SK-N-SH treated with all-trans-retinoic acid at 6 μM for 48 hours (cell line): ENCODE measurements around the gene RASA1.

Experiments used
- ARNTL ChIP-seq: fragments of 450-650 bp; formaldehyde crosslinking; IDR thresholded peaks from 2 replicates; pipeline ENCODE4 v1.5.0; 2020; ENCODE audit warnings: low read depth, mild to moderate bottlenecking, moderate library complexity, borderline replicate concordance
- OSR1 ChIP-seq: fragments of 250-450 bp; sonication (Bioruptor Pico); IDR thresholded peaks from 2 replicates; pipeline ENCODE4 v1.8.0; 2022; ENCODE audit warnings: moderate library complexity, mild to moderate bottlenecking, inconsistent platforms
- PATZ1 ChIP-seq: fragments of 250-450 bp; sonication (Bioruptor Pico); IDR thresholded peaks from 2 replicates; pipeline ENCODE4 v1.8.0; 2020; ENCODE audit warnings: mild to moderate bottlenecking, moderate library complexity, borderline replicate concordance
- PPARA ChIP-seq: fragments of 250-450 bp; sonication (Bioruptor Pico); IDR thresholded peaks from 2 replicates; pipeline ENCODE4 v1.5.0; 2020; ENCODE audit warnings: mild to moderate bottlenecking, borderline replicate concordance
- ZC3H10 ChIP-seq: fragments of 250-450 bp; sonication (Bioruptor Pico); IDR thresholded peaks from 2 replicates; pipeline ENCODE4 v1.5.1; 2021; ENCODE audit warnings: mild to moderate bottlenecking, moderate library complexity
- ZFP3 ChIP-seq: fragments of 250-450 bp; sonication (Bioruptor Pico); IDR thresholded peaks from 2 replicates; pipeline ENCODE4 v1.5.0; 2020; ENCODE audit warnings: mild to moderate bottlenecking, moderate library complexity
- ZNF70 ChIP-seq: fragments of 450-650 bp; formaldehyde crosslinking; IDR thresholded peaks from 2 replicates; pipeline ENCODE4 v1.5.0; 2020; ENCODE audit warnings: mild to moderate bottlenecking, moderate library complexity

- TF ChIP-seq ARNTL (CRISPR knock-in tag) (no peak), ZFP3 (CRISPR knock-in tag) (no peak), ZC3H10 (CRISPR knock-in tag) (no peak), OSR1 (CRISPR knock-in tag) (no peak), PPARA (CRISPR knock-in tag) (no peak), PATZ1 (no peak), ZNF70 (no peak)
These were observed 166.3 kb downstream of the RASA1 start for GRCh38 chr5:87433945-87434344.
